ENCODE results near the gene PRSS16. TPM values are rescaled to one million over a fixed set of nuclear protein-coding genes. Genes with fewer than 3 reads are reported as not detected.

The PRSS16 gene
- polyA plus RNA-seq, 2 of the 4 experiments (the other 2 are of a cell fraction), result 3.9 to 11.4 TPM

GRCh38 chr6:27293436-27294098, 46.1 kb downstream of the PRSS16 start:
- FAIRE-seq (no peak), ATAC-seq (peak in 1 of 2 experiments; percentile 15; a peak in 2 of 6 replicates), DNase-seq (ENCODE audit: low read depth in 1 of 2, low spot score in 1 of 2) (peak in 1 of 2 experiments; percentile 72)
- peaks cover 31% of the 10 kb centered on the region; the same call in 2 of the 3 replicates for H3K4me1 ChIP-seq
- POLR2A ChIA-PET, result interaction anchor here (1.4 kb wide), 1 partner anchor 42 kb away, joined by 5 read pairs; no protein-coding TSS in a partner anchor
- CTCF ChIA-PET, result interaction anchor here (1.0 kb wide), 2 partner anchors 80 to 84 kb away, joined by 3 to 4 read pairs; no protein-coding TSS in a partner anchor
- TF ChIP-seq SREBF2 (IDR thresholded peaks at IDR 0.05) (peak; percentile 56), FOXS1 (CRISPR knock-in tag; IDR thresholded peaks at IDR 0.05) (no peak)
- WGBS (ENCODE audit: missing lambda C conversion rate), result 23% methylated on average over 28 of the region's 28 CpGs
- H3K4me2 ChIP-seq, result peak overlapping the region; percentile 95
- no peaks in the 10 kb centered on the region for H3K9me3 ChIP-seq
- H3K27ac ChIP-seq, result no peak overlapping the region
- peak overlapping the region; percentile 36 for H3K4me3 ChIP-seq

DNA sequence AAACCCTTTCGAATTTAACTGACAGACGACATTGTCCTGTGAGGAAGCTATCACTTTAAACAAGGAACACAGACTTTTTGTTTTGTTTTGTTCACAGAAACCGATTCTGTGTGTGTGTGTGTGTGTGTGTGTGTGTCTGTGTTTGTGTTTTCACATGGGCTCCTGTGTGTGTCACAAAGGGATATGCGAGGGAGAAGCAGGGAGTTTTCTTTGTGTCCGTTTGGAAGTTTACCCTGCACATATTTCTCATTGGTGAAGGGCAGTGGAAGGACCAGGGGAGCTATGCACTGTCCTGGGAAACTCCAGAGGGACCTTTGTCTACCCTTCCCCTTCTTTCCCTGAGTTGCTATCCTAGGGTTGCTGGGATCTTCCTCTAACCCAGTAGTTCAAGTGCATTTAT, 46.9 kb downstream of the PRSS16 start:
- Histone ChIP-seq H3K4me3 (peak overlapping the region; percentile 36), H3K27ac (no peak overlapping the region), H3K4me2 (peak overlapping the region; percentile 95), H3K9me3 (no peaks in the 10 kb centered on the region), H3K4me1 (peaks cover 25% of the 10 kb centered on the region; the same call in 2 of the 3 replicates)
- DNase-seq (ENCODE audit: low read depth in 1 of 2, low spot score in 1 of 2) (peak in 1 of 2 experiments; percentile 39), ATAC-seq (peak in 1 of 2 experiments; percentile 7; a peak in 2 of 6 replicates), FAIRE-seq (no peak)
- ChIA-PET CTCF (interaction anchor here (0.6 to 2.8 kb wide), 3 partner anchors 10 to 429 kb away, joined by 3 to 10 read pairs (median 5); partner anchors contain the start of gene POM121L2), POLR2A (interaction anchor here (1.4 kb wide), 1 partner anchor 43 kb away, joined by 5 read pairs; no protein-coding TSS in a partner anchor)
- no peak for TF ChIP-seq EP300 (IDR thresholded peaks at IDR 0.05)
- no peak for TF ChIP-seq ZC3H11A (IDR thresholded peaks at IDR 0.05)
- no peak for TF ChIP-seq RARB (CRISPR knock-in tag; IDR thresholded peaks at IDR 0.05)
- TF ChIP-seq CBX2 (IDR thresholded peaks at IDR 0.05; ENCODE audit: borderline replicate concordance, low read depth), result no peak
- no peak for TF ChIP-seq FOXS1 (CRISPR knock-in tag; IDR thresholded peaks at IDR 0.05)
- no peak for TF ChIP-seq CEBPB (IDR thresholded peaks at IDR 0.05)
- TF ChIP-seq E2F6 (IDR thresholded peaks at IDR 0.05; ENCODE audit: borderline replicate concordance, low read depth), result no peak
- TF ChIP-seq, protein P1, sequence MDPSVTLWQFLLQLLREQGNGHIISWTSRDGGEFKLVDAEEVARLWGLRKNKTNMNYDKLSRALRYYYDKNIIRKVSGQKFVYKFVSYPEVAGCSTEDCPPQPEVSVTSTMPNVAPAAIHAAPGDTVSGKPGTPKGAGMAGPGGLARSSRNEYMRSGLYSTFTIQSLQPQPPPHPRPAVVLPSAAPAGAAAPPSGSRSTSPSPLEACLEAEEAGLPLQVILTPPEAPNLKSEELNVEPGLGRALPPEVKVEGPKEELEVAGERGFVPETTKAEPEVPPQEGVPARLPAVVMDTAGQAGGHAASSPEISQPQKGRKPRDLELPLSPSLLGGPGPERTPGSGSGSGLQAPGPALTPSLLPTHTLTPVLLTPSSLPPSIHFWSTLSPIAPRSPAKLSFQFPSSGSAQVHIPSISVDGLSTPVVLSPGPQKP (IDR thresholded peaks at IDR 0.05; ENCODE audit: low read depth, low read length), result no peak
- TF ChIP-seq KDM1A (IDR thresholded peaks at IDR 0.05; ENCODE audit: low read depth), result no peak
- 18% methylated on average over 4 of the region's 5 CpGs for WGBS (ENCODE audit: missing lambda C conversion rate)

DNA sequence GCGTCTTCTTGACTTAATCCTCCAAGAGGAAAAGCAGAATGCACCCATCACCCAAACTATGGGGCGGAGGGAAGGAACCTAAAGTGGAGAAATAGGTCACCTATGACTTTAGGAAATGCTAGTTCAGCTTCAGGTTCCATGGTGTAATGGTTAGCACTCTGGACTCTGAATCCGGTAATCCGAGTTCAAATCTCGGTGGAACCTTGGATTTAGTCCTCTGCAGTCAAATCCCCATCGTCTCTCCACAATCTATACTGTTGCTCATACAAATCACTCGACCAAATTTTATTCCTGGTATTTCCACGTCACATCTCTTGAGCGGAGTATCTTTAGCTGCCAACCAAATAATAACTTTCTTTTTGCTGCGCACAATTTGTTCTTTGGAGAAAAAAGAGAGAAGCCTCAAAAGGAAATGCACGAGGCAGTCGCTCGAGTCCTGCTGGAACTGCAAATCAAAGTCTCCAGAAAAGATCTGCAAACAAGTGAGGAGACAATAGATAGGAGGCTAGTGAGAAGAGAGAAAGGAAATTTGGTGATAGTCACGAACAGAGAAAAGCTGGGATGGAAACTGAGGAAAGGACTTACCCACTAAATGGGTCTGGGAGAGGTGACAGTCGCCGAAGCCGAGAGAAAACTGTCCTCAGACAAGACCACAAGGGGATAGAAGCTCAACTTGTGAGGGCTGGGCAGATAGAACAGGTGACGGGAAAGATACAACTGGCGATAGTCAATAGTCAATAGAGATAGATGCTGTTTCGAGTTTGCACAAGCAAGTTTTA, 48.0 kb downstream of the PRSS16 start:
- Histone ChIP-seq H3K9me3 (no peaks in the 10 kb centered on the region), H3K4me2 (peak overlapping the region; percentile 95), H3K4me1 (peaks cover 15% of the 10 kb centered on the region; the same call in 2 of the 3 replicates), H3K27ac (peak overlapping the region; percentile 53 to 79; a peak in 5 of 6 replicates), H3K4me3 (peak overlapping the region; percentile 58)
- WGBS (ENCODE audit: missing lambda C conversion rate), result 2% methylated on average over 20 of the region's 20 CpGs
- FAIRE-seq, result no peak
- ChIA-PET POLR2A (interaction anchor here (1.4 kb wide), 1 partner anchor 44 kb away, joined by 6 read pairs; no protein-coding TSS in a partner anchor), CTCF (interaction anchor here (0.6 to 2.8 kb wide), 6 partner anchors 9 to 500 kb away, joined by 3 to 10 read pairs (median 4); partner anchors contain the start of gene POM121L2)
- ATAC-seq, result peak; percentile 63 to 83
- peak in 1 of 2 experiments; percentile 88 for DNase-seq (ENCODE audit: low read depth in 1 of 2, low spot score in 1 of 2)
- TF ChIP-seq, protein P2, sequence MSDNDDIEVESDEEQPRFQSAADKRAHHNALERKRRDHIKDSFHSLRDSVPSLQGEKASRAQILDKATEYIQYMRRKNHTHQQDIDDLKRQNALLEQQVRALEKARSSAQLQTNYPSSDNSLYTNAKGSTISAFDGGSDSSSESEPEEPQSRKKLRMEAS (IDR thresholded peaks at IDR 0.05), result 0 out of 2 replicates have a peak, but pooled peaks have one; percentile 16
- TF ChIP-seq RARB (CRISPR knock-in tag; IDR thresholded peaks at IDR 0.05), result no peak
- peak; percentile 63 for TF ChIP-seq SREBF2 (IDR thresholded peaks at IDR 0.05)

DNA sequence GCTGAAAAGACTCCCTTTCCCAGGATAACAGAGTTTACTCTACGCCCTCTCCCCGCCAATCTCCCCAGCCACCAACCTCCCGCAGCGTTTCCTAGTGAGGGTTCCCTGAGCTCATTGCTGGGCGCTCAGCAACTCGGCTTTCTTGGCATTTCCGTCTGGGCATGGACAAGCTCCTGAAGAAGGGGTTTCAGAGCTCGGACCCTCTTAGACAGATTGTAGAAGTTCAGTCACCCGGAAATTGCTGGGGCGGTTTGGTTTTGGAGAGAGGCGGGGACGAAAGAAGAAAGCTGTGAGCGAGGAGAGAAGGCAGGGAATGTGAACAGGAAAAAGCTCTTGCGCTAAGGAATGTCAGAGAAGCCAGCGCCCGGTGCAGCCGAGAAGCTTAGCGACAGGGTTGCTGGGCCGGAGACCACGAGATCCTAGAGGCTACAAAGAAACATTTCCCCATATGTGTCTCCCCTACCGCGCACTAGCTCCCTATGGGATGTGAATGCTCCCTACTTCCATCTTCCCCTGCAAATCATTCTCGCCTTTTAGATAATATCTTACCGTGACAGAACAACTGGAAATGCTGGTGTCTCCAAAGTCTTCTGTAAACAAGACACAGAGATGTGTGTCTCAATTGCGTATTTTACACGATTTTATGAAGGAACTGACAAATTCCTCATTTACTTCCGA, 48.7 kb downstream of the PRSS16 start:
- peak overlapping the region; percentile 53 to 79 for H3K27ac ChIP-seq
- CTCF ChIA-PET, result interaction anchor here (1.1 to 2.8 kb wide), 5 partner anchors 8 to 223 kb away, joined by 3 to 10 read pairs (median 5); partner anchors contain the start of gene POM121L2
- POLR2A ChIA-PET, result interaction anchor here (1.4 kb wide), 1 partner anchor 45 kb away, joined by 6 read pairs; no protein-coding TSS in a partner anchor
- peak overlapping the region; percentile 58 for H3K4me3 ChIP-seq
- peak overlapping the region; percentile 95 for H3K4me2 ChIP-seq
- H3K4me1 ChIP-seq, result peaks cover 15% of the 10 kb centered on the region; the same call in 2 of the 3 replicates
- DNase-seq (ENCODE audit: low read depth in 1 of 2, low spot score in 1 of 2), result peak in 1 of 2 experiments; percentile 79
- ATAC-seq, result peak; percentile 54 to 72
- FAIRE-seq, result no peak
- no peaks in the 10 kb centered on the region for H3K9me3 ChIP-seq
- under 1% methylated on average over 27 of the region's 27 CpGs for WGBS (ENCODE audit: missing lambda C conversion rate)
- TF ChIP-seq RARB (CRISPR knock-in tag; IDR thresholded peaks at IDR 0.05) (no peak), BCL3 (IDR thresholded peaks at IDR 0.05) (no peak), FOSB (CRISPR knock-in tag; IDR thresholded peaks at IDR 0.05) (no peak), CEBPB (IDR thresholded peaks at IDR 0.05) (no peak), E2F6 (IDR thresholded peaks at IDR 0.05; ENCODE audit: borderline replicate concordance, low read depth) (no peak)
- TF ChIP-seq, protein P3, sequence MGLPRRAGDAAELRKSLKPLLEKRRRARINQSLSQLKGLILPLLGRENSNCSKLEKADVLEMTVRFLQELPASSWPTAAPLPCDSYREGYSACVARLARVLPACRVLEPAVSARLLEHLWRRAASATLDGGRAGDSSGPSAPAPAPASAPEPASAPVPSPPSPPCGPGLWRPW (IDR thresholded peaks at IDR 0.05), result no peak
- TF ChIP-seq, protein P1 (IDR thresholded peaks at IDR 0.05; ENCODE audit: low read depth, low read length), result no peak
- TF ChIP-seq, protein P4, sequence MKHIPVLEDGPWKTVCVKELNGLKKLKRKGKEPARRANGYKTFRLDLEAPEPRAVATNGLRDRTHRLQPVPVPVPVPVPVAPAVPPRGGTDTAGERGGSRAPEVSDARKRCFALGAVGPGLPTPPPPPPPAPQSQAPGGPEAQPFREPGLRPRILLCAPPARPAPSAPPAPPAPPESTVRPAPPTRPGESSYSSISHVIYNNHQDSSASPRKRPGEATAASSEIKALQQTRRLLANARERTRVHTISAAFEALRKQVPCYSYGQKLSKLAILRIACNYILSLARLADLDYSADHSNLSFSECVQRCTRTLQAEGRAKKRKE (CRISPR knock-in tag; IDR thresholded peaks at IDR 0.05; ENCODE audit: low read depth), result no peak
